Natural killer cell treated with Interleukin-12 subunit alpha and Interleukin-12 subunit beta and Interleukin-15 and Interleukin-18, amount 100 ng/mL, for 72 hours (primary cell): ENCODE results near the gene MX2. TPM values are rescaled to one million over a fixed set of nuclear protein-coding genes. Genes with fewer than 3 reads are reported as not detected.

Experiments
- ATAC-seq, 2 donors: fragments of 150-1000 bp; cut with Tn5 transposase in 1 of 2; sonication (Bioruptor Pico), chemical (Tn5 transposase) in 1 of 2; 2 replicates each; pipeline ENCODE4 v1.10.0; 2021
- DNase-seq: peaks from one replicate; pipeline ENCODE4 v3.0.0; 2022; ENCODE audit warnings: low spot score
- H3K27ac Mint-ChIP-seq, 2 donors: 1 replicate in 1 of 2; 2 replicates in 1 of 2; pipeline ENCODE4 v1.8.0; 2022; ENCODE audit warnings: mixed read lengths in 2 of 2, mild to moderate bottlenecking in 1 of 2, moderate library complexity in 1 of 2
- H3K27me3 Mint-ChIP-seq, 2 donors: 1 replicate in 1 of 2; 2 replicates in 1 of 2; pipeline ENCODE4 v1.8.0; 2022; ENCODE audit warnings: mixed read lengths in 2 of 2
- H3K36me3 Mint-ChIP-seq: one replicate; pipeline ENCODE4 v1.8.0; 2022; ENCODE audit warnings: mixed read lengths
- H3K4me1 Mint-ChIP-seq, 2 donors: 1 replicate in 1 of 2; 2 replicates in 1 of 2; pipeline ENCODE4 v1.8.0; 2022; ENCODE audit warnings: low read depth in 2 of 2, mixed read lengths in 2 of 2, mild to moderate bottlenecking in 1 of 2
- H3K4me3 Mint-ChIP-seq: one replicate; pipeline ENCODE4 v1.8.0; 2022; ENCODE audit warnings: mixed read lengths
- H3K9me3 Mint-ChIP-seq: 2 replicates; pipeline ENCODE4 v1.8.0; 2022; ENCODE audit warnings: mixed read lengths
- total RNA-seq, 2 donors: library from RNA; stranded (reverse); gene quantifications; one replicate each; pipeline ENCODE4 v1.2.3, GENCODE V29; 2022

MX2 gene
- total RNA-seq, 2 donors from 2014 or later: 7.9 to 14.1 TPM

GRCh38 chr21:41396558-41397075 is 34.8 kb downstream of the MX2 start:
- Mint-ChIP-seq H3K36me3 (peaks cover 12% of the 10 kb centered on the region), H3K27me3 (no peaks in the 10 kb centered on the region), H3K27ac (no peak overlapping the region), H3K4me1 (no peaks in the 10 kb centered on the region), H3K4me3 (no peak overlapping the region), H3K9me3 (no peaks in the 10 kb centered on the region)
- no peak for ATAC-seq
- DNase-seq: no peak

GRCh38 chr21:41397471-41397891 is 35.7 kb downstream of the MX2 start:
- Mint-ChIP-seq H3K27ac (no peak overlapping the region), H3K4me3 (no peak overlapping the region), H3K36me3 (peaks cover 12% of the 10 kb centered on the region), H3K9me3 (no peaks in the 10 kb centered on the region), H3K27me3 (no peaks in the 10 kb centered on the region), H3K4me1 (no peaks in the 10 kb centered on the region)
- ATAC-seq: no peak
- no peak for DNase-seq

GRCh38 chr21:41398251-41398650 is 36.4 kb downstream of the MX2 start:
- H3K27me3 Mint-ChIP-seq: no peaks in the 10 kb centered on the region
- DNase-seq (no peak), ATAC-seq (no peak)
- H3K4me3 Mint-ChIP-seq: no peak overlapping the region
- H3K9me3 Mint-ChIP-seq: no peaks in the 10 kb centered on the region
- H3K27ac Mint-ChIP-seq: no peak overlapping the region
- no peaks in the 10 kb centered on the region for H3K4me1 Mint-ChIP-seq
- peaks cover 14% of the 10 kb centered on the region for H3K36me3 Mint-ChIP-seq

- no peak overlapping the region for H3K27ac Mint-ChIP-seq
- DNase-seq (no peak), ATAC-seq (no peak)
- peaks cover 10% of the 10 kb centered on the region for H3K36me3 Mint-ChIP-seq
- no peaks in the 10 kb centered on the region for H3K9me3 Mint-ChIP-seq
- H3K27me3 Mint-ChIP-seq: no peaks in the 10 kb centered on the region
- H3K4me1 Mint-ChIP-seq: no peaks in the 10 kb centered on the region
- H3K4me3 Mint-ChIP-seq: no peak overlapping the region
Observed at GRCh38 chr21:41398831-41399230, 37.0 kb downstream of the MX2 start.

GRCh38 chr21:41399246-41399800 is 37.5 kb downstream of the MX2 start:
- Mint-ChIP-seq H3K4me3 (no peak overlapping the region), H3K27ac (no peak overlapping the region), H3K36me3 (peaks cover 13% of the 10 kb centered on the region), H3K4me1 (no peaks in the 10 kb centered on the region), H3K9me3 (no peaks in the 10 kb centered on the region), H3K27me3 (no peaks in the 10 kb centered on the region)
- ATAC-seq: no peak
- DNase-seq: no peak

GRCh38 chr21:41402231-41402630 is 40.4 kb downstream of the MX2 start:
- Mint-ChIP-seq H3K9me3 (no peaks in the 10 kb centered on the region), H3K4me3 (no peak overlapping the region), H3K36me3 (peaks cover 16% of the 10 kb centered on the region), H3K4me1 (no peaks in the 10 kb centered on the region), H3K27ac (no peak overlapping the region), H3K27me3 (no peaks in the 10 kb centered on the region)
- ATAC-seq: no peak
- no peak for DNase-seq

- Mint-ChIP-seq H3K36me3 (peaks cover 11% of the 10 kb centered on the region), H3K27me3 (no peaks in the 10 kb centered on the region)
- no peak for DNase-seq
Observed at GRCh38 chr21:41402796-41403195, 41.0 kb downstream of the MX2 start.

GRCh38 chr21:41403331-41403730 is 41.5 kb downstream of the MX2 start:
- no peaks in the 10 kb centered on the region for H3K9me3 Mint-ChIP-seq
- no peak overlapping the region for H3K4me3 Mint-ChIP-seq
- no peak overlapping the region for H3K27ac Mint-ChIP-seq
- peaks cover 12% of the 10 kb centered on the region for H3K36me3 Mint-ChIP-seq
- no peaks in the 10 kb centered on the region for H3K27me3 Mint-ChIP-seq
- ATAC-seq: no peak
- no peak for DNase-seq
- H3K4me1 Mint-ChIP-seq: no peaks in the 10 kb centered on the region

More at GRCh38 chr21:41402796-41403195, 41.0 kb downstream of the MX2 start:
- no peaks in the 10 kb centered on the region for H3K4me1 Mint-ChIP-seq
- no peak overlapping the region for H3K27ac Mint-ChIP-seq
- no peak for ATAC-seq
- H3K4me3 Mint-ChIP-seq: no peak overlapping the region
- no peaks in the 10 kb centered on the region for H3K9me3 Mint-ChIP-seq

GRCh38 chr21:41403966-41404365 is 42.1 kb downstream of the MX2 start:
- DNase-seq (no peak), ATAC-seq (no peak)
- Mint-ChIP-seq H3K27ac (no peak overlapping the region), H3K4me1 (no peaks in the 10 kb centered on the region), H3K27me3 (no peaks in the 10 kb centered on the region), H3K4me3 (no peak overlapping the region), H3K9me3 (no peaks in the 10 kb centered on the region), H3K36me3 (peaks cover 18% of the 10 kb centered on the region)

GRCh38 chr21:41405321-41405720 is 43.5 kb downstream of the MX2 start:
- peaks cover 20% of the 10 kb centered on the region for H3K36me3 Mint-ChIP-seq
- no peaks in the 10 kb centered on the region for H3K4me1 Mint-ChIP-seq
- ATAC-seq (no peak), DNase-seq (no peak)
- peaks cover under 1% of the 10 kb centered on the region for H3K9me3 Mint-ChIP-seq
- H3K27ac Mint-ChIP-seq: no peak overlapping the region
- no peaks in the 10 kb centered on the region for H3K27me3 Mint-ChIP-seq
- H3K4me3 Mint-ChIP-seq: no peak overlapping the region

- Mint-ChIP-seq H3K27ac (no peak overlapping the region), H3K9me3 (peaks cover 2% of the 10 kb centered on the region), H3K27me3 (no peaks in the 10 kb centered on the region), H3K36me3 (peaks cover 25% of the 10 kb centered on the region), H3K4me1 (no peaks in the 10 kb centered on the region), H3K4me3 (no peak overlapping the region)
- DNase-seq: no peak
- no peak for ATAC-seq
Observed at GRCh38 chr21:41406340-41406739, 44.5 kb downstream of the MX2 start.

GRCh38 chr21:41407541-41408460 is 46.0 kb downstream of the MX2 start:
- Mint-ChIP-seq H3K27me3 (peaks cover 0 to 4% of the 10 kb centered on the region in 2 donors), H3K36me3 (peaks cover 25% of the 10 kb centered on the region), H3K4me1 (no peaks in the 10 kb centered on the region), H3K9me3 (peaks cover 2% of the 10 kb centered on the region), H3K27ac (no peak overlapping the region), H3K4me3 (no peak overlapping the region)
- DNase-seq: no peak
- ATAC-seq: no peak

GRCh38 chr21:41410361-41410760 is 48.5 kb downstream of the MX2 start:
- H3K36me3 Mint-ChIP-seq: peaks cover 21% of the 10 kb centered on the region
- peaks cover 2% of the 10 kb centered on the region for H3K9me3 Mint-ChIP-seq
- H3K27ac Mint-ChIP-seq: no peak overlapping the region
- H3K4me1 Mint-ChIP-seq: peaks cover 0 to 6% of the 10 kb centered on the region in 2 donors
- ATAC-seq (no peak), DNase-seq (no peak)
- peaks cover 8 to 20% of the 10 kb centered on the region in 2 donors for H3K27me3 Mint-ChIP-seq
- H3K4me3 Mint-ChIP-seq: no peak overlapping the region

GRCh38 chr21:41410767-41411448 is 49.1 kb downstream of the MX2 start:
- H3K27ac Mint-ChIP-seq: no peak overlapping the region
- ATAC-seq: no peak
- H3K9me3 Mint-ChIP-seq: peaks cover 2% of the 10 kb centered on the region
- peaks cover 21% of the 10 kb centered on the region for H3K36me3 Mint-ChIP-seq
- peaks cover 0 to 6% of the 10 kb centered on the region in 2 donors for H3K4me1 Mint-ChIP-seq
- H3K27me3 Mint-ChIP-seq: peaks cover 8 to 20% of the 10 kb centered on the region in 2 donors
- DNase-seq: no peak
- no peak overlapping the region for H3K4me3 Mint-ChIP-seq
